NCI-H146 (cell line): Measurements from ENCODE around the gene PLAAT3.
"Not testable (repeated sequence)": the region's sequence is repeated elsewhere in the genome, so short reads cannot be mapped to it uniquely, and the experiment has no call there.

Experiments
- DNase-seq: peaks from one replicate; lab custom pipeline; 2025; lab: John Stamatoyannopoulos, UW

The PLAAT3 gene

DNA sequence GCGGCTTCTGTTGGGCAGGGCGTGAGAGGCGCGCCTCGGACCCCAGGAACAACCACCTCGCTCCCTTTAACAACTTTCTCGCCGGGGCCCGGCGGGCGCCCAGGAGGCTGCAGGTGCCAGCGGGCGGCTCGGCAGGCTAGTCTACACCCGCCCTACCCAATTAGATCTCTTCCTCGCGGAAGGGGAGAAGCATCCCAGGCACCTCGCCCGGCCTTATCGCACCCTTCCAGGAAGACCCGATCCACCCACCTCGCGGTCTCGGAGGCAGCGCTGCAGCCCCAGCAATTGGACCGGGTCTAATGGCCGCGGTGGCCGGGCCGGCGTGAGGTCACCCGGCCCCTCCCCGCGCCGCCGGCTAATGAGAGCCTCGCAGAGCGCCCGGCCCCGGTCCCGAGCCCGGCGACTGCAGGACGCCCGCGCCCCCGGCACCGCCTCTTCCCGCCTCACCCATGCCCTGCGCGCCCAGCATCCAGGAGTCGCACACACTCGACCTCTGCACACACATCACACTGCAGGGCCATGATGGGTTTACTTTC is at the start of gene PLAAT3:
Gene PLAAT3, minus strand, starts transcription at position 298 of the 536 bp plus-strand sequence. CDS start 419 bp downstream, outside the sequence.
- DNase-seq, result peak; percentile 78

- DNase-seq, result no peak
These were observed 49.6 kb upstream of the PLAAT3 start for GRCh38 chr11:63663809-63664208.

DNA sequence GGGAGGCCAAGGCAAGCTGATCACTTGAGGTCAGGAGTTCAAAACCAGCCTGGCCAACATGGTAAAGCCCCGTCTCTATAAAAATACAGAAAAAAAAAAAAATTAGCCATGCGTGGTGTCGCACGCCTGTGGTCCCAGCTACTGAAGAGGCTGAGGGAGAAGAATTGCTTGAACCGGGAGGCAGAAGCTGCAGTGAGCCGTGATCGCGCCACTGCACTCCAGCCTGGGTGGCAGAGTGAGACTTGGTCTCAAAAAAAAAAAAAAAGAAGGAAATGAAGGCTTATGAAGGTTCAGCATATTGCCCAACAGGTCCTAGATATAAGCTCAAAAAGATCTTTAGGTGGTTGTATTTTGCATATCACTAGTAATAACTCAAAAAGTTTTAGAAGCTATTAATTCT is 46.7 kb upstream of the PLAAT3 start:
- DNase-seq, result no peak

GRCh38 chr11:63652671-63653070 is 38.4 kb upstream of the PLAAT3 start:
- no peak for DNase-seq

- DNase-seq, result no peak
These were observed 29.0 kb upstream of the PLAAT3 start for GRCh38 chr11:63643205-63643604.

- no peak for DNase-seq
These were observed 27.5 kb upstream of the PLAAT3 start for GRCh38 chr11:63641727-63642126.

GRCh38 chr11:63639199-63639832 is 25.1 kb upstream of the PLAAT3 start:
- no peak for DNase-seq

GRCh38 chr11:63638436-63638835 is 24.2 kb upstream of the PLAAT3 start:
- DNase-seq, result not testable (repeated sequence)

DNA sequence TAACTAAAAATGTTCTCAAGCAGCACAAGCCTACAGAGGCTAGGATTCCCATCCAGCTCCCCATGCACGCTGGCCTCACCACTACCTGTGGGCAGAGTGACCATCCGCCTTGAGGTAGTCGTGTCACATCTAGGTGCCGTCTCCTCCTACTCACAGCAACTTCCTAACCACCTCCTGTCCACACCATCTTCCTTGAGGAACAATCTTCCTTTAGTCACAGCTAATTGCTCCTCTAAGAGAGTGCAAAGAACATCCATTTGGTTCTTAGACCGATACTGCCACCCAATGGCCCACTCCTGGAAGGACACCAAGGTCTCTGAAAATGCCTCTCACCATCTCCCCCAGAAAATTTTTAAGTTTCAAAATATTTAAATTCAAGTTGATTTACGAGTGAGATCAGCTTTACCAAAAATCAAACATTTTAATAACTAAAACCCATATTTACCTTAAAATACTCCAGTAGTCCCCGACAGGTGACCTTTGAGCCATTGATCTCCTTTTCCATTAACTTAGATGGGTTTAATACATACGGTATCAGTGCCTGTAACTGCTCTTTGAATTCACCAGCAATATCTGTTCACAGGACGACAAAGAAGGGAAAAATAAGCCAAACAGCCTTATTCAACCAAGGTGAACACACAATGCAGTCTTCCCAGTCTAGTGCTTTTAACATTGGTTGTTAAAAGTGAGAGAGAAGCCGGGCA is 21.7 kb upstream of the PLAAT3 start:
- peak; percentile 35 for DNase-seq

DNA sequence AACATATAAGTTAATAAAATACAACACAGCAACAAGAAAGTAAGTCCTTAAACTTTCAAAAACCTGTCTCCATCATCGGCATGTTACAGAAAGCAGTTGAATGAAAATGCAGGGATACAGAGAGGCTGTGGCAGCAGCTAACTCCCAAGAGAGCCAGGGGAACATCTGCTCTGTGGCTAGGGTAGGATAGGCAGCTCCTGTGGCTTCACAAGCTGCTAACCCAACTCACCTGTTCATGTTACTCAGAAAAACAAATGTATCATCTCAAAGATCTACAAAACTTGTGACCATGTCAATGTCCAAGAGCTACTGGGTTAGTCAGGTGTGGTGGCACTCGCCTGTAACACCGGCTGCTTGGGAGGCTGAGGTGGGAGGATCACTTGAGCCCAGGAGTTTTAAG is 15.2 kb upstream of the PLAAT3 start:
- DNase-seq, result no peak

DNA sequence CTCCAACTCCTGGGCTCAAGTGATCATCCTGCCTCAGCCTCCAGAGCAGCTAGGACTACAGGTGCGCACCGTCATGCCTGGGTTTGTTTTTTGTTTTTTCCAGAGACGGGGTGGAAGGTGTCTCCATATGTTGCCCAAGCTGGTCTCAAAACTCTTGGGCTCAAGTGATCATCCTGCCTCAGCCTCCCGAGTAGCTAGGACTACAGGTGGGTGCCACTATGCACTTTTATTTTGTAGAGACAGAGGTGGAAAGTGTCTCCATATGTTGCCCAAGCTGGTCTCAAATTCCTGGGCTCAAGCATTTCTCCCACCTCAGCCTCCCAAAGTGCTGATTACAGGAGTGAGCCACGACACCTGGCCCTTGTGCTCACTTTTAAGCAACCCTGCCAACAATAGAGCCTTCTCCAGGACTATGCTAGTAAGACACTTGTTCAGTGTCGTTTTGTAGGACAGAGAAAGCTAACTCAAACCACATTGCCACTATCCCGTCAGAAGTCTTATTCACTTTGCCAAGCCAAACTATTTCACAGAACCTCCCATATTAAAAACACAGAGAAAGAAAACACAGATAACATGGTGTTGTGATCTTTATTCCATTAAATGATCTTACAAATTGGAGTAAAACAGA is 9.4 kb upstream of the PLAAT3 start:
- no peak for DNase-seq

GRCh38 chr11:63622323-63622722 is 8.1 kb upstream of the PLAAT3 start:
- peak; percentile 89 for DNase-seq

- no peak for DNase-seq
These were observed 6.8 kb upstream of the PLAAT3 start for GRCh38 chr11:63621071-63621470.

GRCh38 chr11:63619967-63620366 is 5.7 kb upstream of the PLAAT3 start:
- DNase-seq, result peak; percentile 13

DNA sequence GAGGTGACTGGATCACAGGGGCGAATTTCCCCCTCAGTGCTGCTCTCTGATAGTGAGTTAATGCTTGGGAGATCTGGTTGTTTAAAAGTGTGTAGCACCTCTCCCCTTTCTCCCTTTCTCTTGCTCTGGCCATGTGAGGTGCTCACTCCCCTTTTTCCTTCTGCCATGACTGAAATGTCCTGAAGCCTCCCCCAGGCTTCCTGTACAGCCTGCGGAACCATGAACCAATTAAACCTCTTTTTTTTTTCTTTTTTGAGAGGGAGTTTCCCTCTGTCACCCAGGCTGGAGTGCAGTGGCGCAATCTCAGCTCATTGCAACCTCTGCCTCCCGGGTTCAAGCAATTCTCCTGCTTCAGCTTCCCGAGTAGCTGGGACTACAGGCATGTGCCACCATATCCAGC is 3.5 kb upstream of the PLAAT3 start:
- not testable (repeated sequence) for DNase-seq

DNA sequence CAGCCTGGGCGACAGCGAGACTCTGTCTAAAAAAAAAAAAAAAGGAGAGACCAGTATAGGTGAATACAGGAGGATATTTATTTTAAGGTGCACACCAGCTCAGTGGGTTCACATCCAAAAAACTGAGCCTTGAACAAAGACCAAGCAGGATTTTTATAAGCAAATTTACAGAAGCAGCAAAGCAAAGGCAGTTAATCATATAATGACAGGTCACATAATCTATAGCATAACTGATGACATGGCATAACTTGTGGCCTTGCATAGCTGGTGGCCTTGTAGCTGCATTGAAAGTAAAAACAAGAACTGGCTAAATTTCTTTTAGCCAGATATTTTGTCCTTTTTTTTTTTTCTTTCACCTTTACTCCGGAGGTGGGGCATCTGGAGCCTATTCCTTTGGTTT is 2.7 kb upstream of the PLAAT3 start:
- DNase-seq, result no peak

- peak; percentile 47 for DNase-seq
These were observed 607 bp downstream of the PLAAT3 start for GRCh38 chr11:63613517-63614135.

DNA sequence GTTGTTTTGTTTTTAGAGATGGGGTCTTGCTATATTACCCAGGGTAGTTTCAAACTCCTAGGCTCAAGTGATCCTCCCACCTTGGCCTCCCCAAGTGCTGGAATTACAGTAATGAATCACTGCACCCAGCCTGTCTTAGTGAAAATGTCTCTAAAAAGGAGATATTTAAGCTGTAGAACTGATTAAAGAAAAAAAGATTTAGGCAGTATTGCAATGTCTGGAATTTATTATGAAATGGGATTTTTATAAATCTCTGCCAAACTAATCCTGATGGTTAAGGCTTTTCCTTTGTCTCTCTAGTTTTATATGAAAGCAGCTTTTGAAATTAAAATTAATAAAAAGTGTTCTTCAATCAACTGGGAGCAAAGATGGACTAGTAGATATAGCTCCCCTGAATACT is 2.1 kb downstream of the PLAAT3 start:
- no peak for DNase-seq

- DNase-seq, result no peak
These were observed 2.9 kb downstream of the PLAAT3 start for GRCh38 chr11:63611395-63611747.

DNA sequence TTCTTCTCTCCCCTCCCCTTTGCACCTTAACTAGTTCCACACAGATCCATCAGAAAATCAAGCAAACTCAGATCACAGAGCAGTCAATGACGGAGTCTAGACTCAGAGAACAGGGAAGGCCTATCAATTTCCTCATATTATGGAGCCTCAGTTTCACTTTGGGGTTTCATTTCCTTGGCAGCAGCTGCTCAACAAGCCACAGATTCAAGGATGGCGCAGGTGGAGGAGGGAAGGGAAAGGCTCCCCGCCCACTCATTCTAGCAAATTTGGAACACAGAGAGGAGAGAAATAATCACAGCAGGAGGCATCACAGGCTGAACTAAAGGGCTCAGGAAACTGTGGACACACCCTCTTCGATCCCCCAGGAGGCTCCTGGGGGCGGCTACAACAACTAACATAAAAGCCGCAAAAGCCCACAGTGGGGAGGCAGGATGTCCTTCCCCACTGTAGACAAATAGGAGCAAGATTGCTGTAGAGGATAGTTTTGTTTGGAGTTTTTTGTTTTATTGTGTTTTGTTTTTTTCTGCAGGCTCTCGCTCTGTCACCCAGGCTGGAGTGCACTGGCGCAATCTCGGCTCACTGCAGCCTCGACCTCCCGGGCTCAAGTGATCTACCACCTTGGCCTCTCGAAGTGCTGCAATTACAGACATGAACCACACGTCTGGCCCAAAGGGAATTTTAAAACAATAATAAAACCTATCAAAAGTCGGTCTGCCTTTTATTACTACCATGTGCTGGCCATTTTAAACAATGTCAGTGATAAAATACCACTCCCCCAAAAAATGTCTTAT is 3.4 kb downstream of the PLAAT3 start:
- DNase-seq, result peak; percentile 84

DNA sequence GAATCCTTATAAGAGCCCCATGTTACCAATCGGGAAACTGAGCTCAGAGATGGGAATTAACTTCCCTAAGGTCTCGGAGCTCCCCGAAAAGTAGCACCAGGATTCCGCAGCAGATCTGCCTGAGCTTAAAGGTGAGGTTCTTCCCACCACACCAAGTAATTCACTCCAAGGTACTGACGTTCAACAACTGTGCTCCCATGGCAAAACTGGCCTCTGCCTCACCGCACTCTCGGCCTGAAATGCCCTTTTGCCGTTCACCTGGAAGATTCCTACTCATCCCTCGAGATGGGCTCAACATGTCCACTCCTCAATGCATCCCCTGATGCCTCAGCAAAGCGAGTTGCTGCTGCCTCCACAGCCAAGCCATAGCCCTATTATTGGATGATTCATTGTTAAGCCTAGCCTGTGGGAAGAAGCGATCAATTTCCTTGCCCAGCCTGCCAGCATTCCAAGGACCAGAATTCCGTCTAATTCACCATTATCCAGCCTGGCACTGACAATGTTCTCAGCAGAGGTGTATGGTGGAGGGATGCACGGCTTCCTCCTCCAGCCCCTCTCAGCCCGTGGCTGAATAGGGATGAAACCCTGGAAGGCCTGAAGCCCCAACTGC is 4.2 kb downstream of the PLAAT3 start:
- no peak for DNase-seq
